ENCODE measurements around the gene C1orf159.
"Not testable (repeated sequence)": the region's sequence is repeated elsewhere in the genome, so short reads cannot be mapped to it uniquely, and the experiment has no call there.

The C1orf159 gene

GRCh38 chr1:1081311-1082238 lies 34.3 kb downstream of the C1orf159 start:
- DNase-seq (ENCODE audit: low spot score) = no peak

GRCh38 chr1:1080951-1081310 lies 35.0 kb downstream of the C1orf159 start:
- no peak for DNase-seq (ENCODE audit: low spot score)

- no peak for DNase-seq (ENCODE audit: low spot score)
Observed at GRCh38 chr1:1080122-1080757, 35.6 kb downstream of the C1orf159 start.

DNA sequence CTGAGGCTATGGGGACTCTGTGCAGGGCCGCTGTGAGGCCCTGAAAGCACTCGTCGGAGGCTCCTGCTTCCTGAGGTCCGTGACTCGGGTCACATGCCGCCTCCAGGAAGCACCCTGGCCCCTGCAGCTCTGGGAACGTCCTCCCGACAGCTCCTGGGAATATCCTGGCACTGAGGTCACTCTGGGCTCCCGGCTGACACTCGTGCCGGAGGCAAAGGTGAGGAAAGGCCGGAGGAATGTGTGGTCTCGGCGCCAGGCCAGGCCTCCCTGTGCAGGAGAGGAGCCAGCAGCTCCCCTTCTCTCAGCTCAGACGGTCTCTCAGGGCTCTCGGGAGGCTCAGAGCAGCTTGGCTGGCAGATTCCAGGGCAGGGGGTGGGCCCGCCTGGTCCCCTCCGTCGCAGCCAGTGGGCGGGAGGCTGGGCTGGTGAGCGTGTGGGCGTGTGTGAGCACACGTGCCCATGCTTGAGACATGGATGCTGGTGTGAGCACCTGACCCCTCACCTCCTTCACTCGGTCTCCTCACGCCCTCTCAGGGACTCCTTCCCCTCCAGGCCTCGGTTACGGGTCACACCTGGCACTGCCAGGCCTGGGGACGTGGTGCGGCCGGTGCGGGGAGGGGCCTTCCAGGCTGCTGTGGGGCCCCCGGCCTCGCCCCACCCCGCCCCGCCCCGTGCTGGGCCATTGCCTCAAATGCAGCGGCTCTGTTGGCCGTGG lies 36.3 kb downstream of the C1orf159 start:
- DNase-seq (ENCODE audit: low spot score) = peak; percentile 91

DNA sequence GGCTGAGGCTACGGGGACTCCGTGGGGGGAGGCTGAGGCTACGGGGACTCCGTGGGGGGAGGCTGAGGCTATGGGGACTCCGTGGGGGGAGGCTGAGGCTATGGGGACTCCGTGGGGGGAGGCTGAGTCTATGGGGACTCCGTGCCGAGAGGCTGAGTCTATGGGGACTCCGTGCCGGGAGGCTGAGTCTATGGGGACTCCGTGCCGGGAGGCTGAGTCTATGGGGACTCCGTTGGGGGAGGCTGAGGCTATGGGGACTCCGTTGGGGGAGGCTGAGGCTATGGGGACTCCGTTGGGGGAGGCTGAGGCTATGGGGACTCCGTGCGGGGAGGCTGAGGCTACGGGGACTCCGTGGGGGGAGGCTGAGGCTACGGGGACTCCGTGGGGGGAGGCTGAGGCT lies 38.5 kb downstream of the C1orf159 start:
- DNase-seq (ENCODE audit: low spot score) = not testable (repeated sequence)

DNA sequence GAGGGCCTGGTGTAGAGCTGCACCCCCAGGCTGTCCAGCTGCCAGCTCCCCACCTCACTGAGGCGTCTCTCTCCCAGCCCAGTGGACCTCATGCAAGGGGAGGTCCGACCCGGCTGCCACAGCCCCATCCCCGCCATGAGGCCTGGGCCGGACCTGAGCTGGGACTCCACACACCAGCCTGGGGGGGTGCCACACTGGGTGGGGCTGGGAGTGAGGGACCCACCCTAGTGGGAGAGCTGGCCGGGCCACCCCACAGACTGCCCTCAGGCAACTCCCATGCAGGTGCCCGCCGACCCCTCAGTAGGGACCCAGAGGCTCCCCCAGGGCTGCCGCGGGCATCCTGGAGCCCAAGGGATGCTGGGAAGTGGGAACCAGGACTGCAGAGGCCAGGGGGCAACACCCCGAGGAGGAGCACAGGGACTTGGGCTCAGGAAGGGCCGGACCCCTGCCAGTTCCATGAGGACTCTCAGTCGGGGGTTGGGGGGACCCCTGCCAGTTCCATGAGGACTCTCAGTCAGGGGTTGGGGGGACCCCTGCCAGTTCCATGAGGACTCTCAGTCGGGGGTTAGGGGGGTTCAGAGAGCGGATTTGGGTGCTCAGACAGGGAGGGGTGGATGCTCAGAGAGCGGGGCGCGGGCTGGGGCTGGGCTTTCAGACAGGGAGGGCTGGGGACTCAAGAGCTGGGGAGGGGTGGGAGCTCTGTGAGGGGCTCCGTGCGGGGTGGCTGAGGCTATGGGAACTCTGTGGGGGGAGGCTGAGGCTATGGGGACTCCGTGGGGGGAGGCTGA lies 40.5 kb downstream of the C1orf159 start:
- no peak for DNase-seq (ENCODE audit: low spot score)

- no peak for DNase-seq (ENCODE audit: low spot score)
Observed at GRCh38 chr1:1074631-1075147, 41.2 kb downstream of the C1orf159 start.

DNA sequence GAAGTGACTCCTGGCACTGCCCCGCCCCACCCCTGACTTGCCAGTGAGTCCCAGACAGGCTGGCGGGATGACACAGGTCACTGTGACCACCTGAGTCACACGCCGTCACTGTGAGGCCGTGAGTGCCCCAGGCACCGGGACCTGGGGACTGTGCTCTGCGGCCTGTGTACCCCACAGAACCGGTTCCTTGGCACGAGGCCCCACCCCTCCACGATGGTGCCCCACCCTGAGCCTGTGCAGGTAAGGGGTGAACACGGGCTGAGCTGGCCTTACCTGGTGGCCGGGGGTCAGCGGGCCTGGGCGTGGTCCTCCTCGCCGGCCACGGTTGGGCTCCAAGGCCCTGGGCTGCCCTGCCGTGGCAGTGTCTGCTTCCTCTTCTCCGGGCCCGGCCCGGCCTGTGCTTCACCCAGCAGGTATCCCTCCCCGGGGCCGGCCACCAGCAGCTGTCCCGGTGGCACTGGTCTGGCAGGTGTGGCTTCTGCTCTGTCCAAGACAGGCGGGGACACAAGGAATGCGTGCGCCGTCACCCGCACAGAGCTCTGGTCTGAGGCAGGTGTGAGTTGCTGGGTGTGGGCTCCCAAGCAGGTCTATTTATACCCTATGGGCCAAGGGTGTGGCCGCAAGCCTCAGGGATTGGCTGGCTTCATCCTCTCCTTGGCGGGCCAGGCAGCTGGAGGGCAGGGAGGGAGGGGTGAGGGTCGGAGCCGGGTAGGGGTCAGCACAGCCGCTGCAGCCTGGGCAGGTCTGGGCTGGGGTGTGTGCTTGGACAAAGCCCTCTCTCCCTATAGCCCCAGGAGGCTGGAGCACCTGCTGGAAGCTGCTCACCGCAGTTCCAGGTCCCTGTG lies 41.9 kb downstream of the C1orf159 start, which contains the start of gene RNF223:
Gene RNF223 (minus strand): TSS at position 564 of the 845 bp plus-strand sequence. CDS start 1,740 bp downstream, outside the sequence.
- no peak for DNase-seq (ENCODE audit: low spot score)

- no peak for DNase-seq (ENCODE audit: low spot score)
Observed at GRCh38 chr1:1072849-1073742, 42.8 kb downstream of the C1orf159 start.

GRCh38 chr1:1072299-1072848 lies 43.5 kb downstream of the C1orf159 start:
- no peak for DNase-seq (ENCODE audit: low spot score)

GRCh38 chr1:1071486-1072298 lies 44.2 kb downstream of the C1orf159 start:
- DNase-seq (ENCODE audit: low spot score) = no peak

GRCh38 chr1:1069711-1070676 lies 45.9 kb downstream of the C1orf159 start:
- no peak for DNase-seq (ENCODE audit: low spot score)

DNA sequence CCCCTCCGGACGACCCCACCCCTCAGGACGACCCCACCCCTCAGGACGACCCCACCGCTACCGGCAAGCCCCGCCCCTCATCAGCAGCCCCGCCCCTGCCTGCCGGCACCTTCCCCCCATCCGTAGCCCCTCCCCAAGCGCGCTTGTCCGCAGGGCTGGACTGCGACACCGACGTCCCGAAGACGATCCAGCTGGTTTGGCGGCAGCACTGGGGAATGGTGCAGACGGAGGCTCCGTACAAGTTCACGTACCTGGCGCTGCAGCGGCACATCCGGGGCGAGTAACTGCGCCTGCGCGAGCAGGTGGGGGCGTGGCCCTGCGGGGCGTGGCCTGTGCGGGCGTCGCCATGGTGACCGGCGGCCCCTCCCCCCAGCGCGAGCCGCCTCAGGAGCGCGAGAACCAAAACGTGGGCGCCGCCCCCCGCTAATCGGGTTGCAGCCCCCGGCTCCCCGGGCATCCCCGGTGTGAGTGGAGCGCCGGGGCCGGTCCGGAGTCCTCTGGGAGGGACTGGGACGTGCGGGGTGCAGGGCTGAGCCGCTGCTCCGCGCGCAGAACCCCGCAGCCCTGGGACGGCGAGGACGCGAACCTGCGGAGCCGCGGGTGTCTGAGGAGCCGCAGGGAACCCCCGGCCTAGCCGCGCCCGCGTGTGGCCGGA lies 46.7 kb downstream of the C1orf159 start:
- DNase-seq (ENCODE audit: low spot score) = peak; percentile 62

DNA sequence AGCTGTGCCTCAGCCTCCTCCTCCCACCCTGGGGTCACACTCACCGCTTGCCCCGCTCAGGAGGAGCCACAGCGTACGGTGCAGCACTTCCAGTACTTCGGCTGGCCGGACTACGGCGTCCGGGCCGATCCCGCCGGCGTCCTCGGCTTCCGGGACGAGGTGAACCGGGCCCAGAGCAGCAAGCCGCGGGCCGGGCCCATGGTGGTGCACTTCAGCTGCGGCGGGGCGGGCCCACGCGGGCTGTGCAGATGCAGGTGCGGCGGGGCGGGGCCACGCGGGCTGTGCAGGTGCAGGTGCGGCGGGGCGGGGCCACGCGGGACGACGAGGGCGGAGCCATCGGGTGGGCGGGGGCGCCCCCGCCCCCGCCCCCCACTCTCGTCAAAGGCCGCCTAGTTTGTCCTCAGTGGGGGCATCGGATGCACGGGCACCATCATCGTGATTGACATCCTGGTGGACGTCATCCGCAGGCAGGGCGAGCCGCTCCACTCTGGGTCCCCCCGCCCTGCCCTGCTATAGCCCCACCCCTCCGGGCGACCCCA lies 47.3 kb downstream of the C1orf159 start:
- DNase-seq (ENCODE audit: low spot score) = no peak

- no peak for DNase-seq (ENCODE audit: low spot score)
Observed at GRCh38 chr1:1067860-1068516, 47.9 kb downstream of the C1orf159 start.
